ENCODE data around the gene ECE2. TPM values are rescaled to one million over a fixed set of nuclear protein-coding genes. Genes with fewer than 3 reads are reported as not detected.

Gene ECE2
- polyA plus RNA-seq, 2 donors = not detected

- Histone ChIP-seq H3K9me3 (ENCODE audit: control insufficient read depth in 2 of 2, insufficient read depth in 1 of 2, low read depth in 1 of 2, low read length in 1 of 2) (no peaks in the 10 kb centered on the region), H3K27ac (ENCODE audit: low read depth in 2 of 2, low read length in 1 of 2) (no peak overlapping the region), H3K27me3 (ENCODE audit: control insufficient read depth in 1 of 2, insufficient read depth in 2 of 2, low read length in 2 of 2) (no peaks in the 10 kb centered on the region), H3K4me1 (ENCODE audit: control insufficient read depth in 2 of 2, insufficient read depth in 2 of 2, low read length in 1 of 2) (peaks cover 5 to 6% of the 10 kb centered on the region in 2 donors), H3K36me3 (ENCODE audit: control insufficient read depth in 2 of 2, insufficient read depth in 2 of 2, low read length in 1 of 2) (no peaks in the 10 kb centered on the region), H3K4me3 (ENCODE audit: low read depth in 1 of 2, low read length in 2 of 2) (no peak overlapping the region)
- 87 to 88% methylated on average over 3 of the region's 3 CpGs for WGBS, 2 donors
These were observed 20.4 kb upstream of the ECE2 start for GRCh38 chr3:184255291-184256039.

GRCh38 chr3:184257083-184257915, 18.5 kb upstream of the ECE2 start:
- H3K36me3 ChIP-seq (ENCODE audit: control insufficient read depth in 2 of 2, insufficient read depth in 2 of 2, low read length in 1 of 2) = no peaks in the 10 kb centered on the region
- H3K27ac ChIP-seq (ENCODE audit: low read depth in 2 of 2, low read length in 1 of 2) = no peak overlapping the region
- H3K9me3 ChIP-seq (ENCODE audit: control insufficient read depth in 2 of 2, insufficient read depth in 1 of 2, low read depth in 1 of 2, low read length in 1 of 2) = no peaks in the 10 kb centered on the region
- H3K4me1 ChIP-seq (ENCODE audit: control insufficient read depth in 2 of 2, insufficient read depth in 2 of 2, low read length in 1 of 2) = peaks cover 16 to 17% of the 10 kb centered on the region in 2 donors
- H3K4me3 ChIP-seq (ENCODE audit: low read depth in 1 of 2, low read length in 2 of 2) = no peak overlapping the region
- peaks cover 0 to 10% of the 10 kb centered on the region in 2 donors for H3K27me3 ChIP-seq (ENCODE audit: control insufficient read depth in 1 of 2, insufficient read depth in 2 of 2, low read length in 2 of 2)
- WGBS, 2 donors = 94% methylated on average over 23 of the region's 23 CpGs

GRCh38 chr3:184258926-184259325, 16.9 kb upstream of the ECE2 start:
- WGBS, 2 donors = 91% methylated on average over 5 of the region's 5 CpGs

GRCh38 chr3:184259396-184259877, 16.4 kb upstream of the ECE2 start:
- H3K36me3 ChIP-seq (ENCODE audit: control insufficient read depth in 2 of 2, insufficient read depth in 2 of 2, low read length in 1 of 2) = no peaks in the 10 kb centered on the region
- no peaks in the 10 kb centered on the region for H3K9me3 ChIP-seq (ENCODE audit: control insufficient read depth in 2 of 2, insufficient read depth in 1 of 2, low read depth in 1 of 2, low read length in 1 of 2)
- 22 to 24% methylated on average over 14 to 28 of the region's 28 CpGs for WGBS, 2 donors
- peaks cover 0 to 13% of the 10 kb centered on the region in 2 donors for H3K27me3 ChIP-seq (ENCODE audit: control insufficient read depth in 1 of 2, insufficient read depth in 2 of 2, low read length in 2 of 2)
- no peak overlapping the region for H3K27ac ChIP-seq (ENCODE audit: low read depth in 2 of 2, low read length in 1 of 2)
- peaks cover 17 to 21% of the 10 kb centered on the region in 2 donors for H3K4me1 ChIP-seq (ENCODE audit: control insufficient read depth in 2 of 2, insufficient read depth in 2 of 2, low read length in 1 of 2)
- peak overlapping the region in 1 of 2 donors; percentile 30 for H3K4me3 ChIP-seq (ENCODE audit: low read depth in 1 of 2, low read length in 2 of 2)

More at GRCh38 chr3:184258926-184259325, 16.9 kb upstream of the ECE2 start:
- H3K27ac ChIP-seq (ENCODE audit: low read depth in 2 of 2, low read length in 1 of 2) = no peak overlapping the region
- no peaks in the 10 kb centered on the region for H3K36me3 ChIP-seq (ENCODE audit: control insufficient read depth in 2 of 2, insufficient read depth in 2 of 2, low read length in 1 of 2)
- H3K4me3 ChIP-seq (ENCODE audit: low read depth in 1 of 2, low read length in 2 of 2) = no peak overlapping the region
- peaks cover 0 to 13% of the 10 kb centered on the region in 2 donors for H3K27me3 ChIP-seq (ENCODE audit: control insufficient read depth in 1 of 2, insufficient read depth in 2 of 2, low read length in 2 of 2)
- H3K4me1 ChIP-seq (ENCODE audit: control insufficient read depth in 2 of 2, insufficient read depth in 2 of 2, low read length in 1 of 2) = peaks cover 17 to 21% of the 10 kb centered on the region in 2 donors
- no peaks in the 10 kb centered on the region for H3K9me3 ChIP-seq (ENCODE audit: control insufficient read depth in 2 of 2, insufficient read depth in 1 of 2, low read depth in 1 of 2, low read length in 1 of 2)

- peaks cover 0 to 13% of the 10 kb centered on the region in 2 donors for H3K27me3 ChIP-seq (ENCODE audit: control insufficient read depth in 1 of 2, insufficient read depth in 2 of 2, low read length in 2 of 2)
- no peaks in the 10 kb centered on the region for H3K36me3 ChIP-seq (ENCODE audit: control insufficient read depth in 2 of 2, insufficient read depth in 2 of 2, low read length in 1 of 2)
- no peak overlapping the region for H3K27ac ChIP-seq (ENCODE audit: low read depth in 2 of 2, low read length in 1 of 2)
- H3K9me3 ChIP-seq (ENCODE audit: control insufficient read depth in 2 of 2, insufficient read depth in 1 of 2, low read depth in 1 of 2, low read length in 1 of 2) = no peaks in the 10 kb centered on the region
- peaks cover 17 to 21% of the 10 kb centered on the region in 2 donors for H3K4me1 ChIP-seq (ENCODE audit: control insufficient read depth in 2 of 2, insufficient read depth in 2 of 2, low read length in 1 of 2)
- peak overlapping the region in 1 of 2 donors; percentile 30 for H3K4me3 ChIP-seq (ENCODE audit: low read depth in 1 of 2, low read length in 2 of 2)
- WGBS, 2 donors = 1 to 2% methylated on average over 29 to 91 of the region's 91 CpGs
These were observed 15.7 kb upstream of the ECE2 start for GRCh38 chr3:184259878-184260723.

GRCh38 chr3:184260724-184261269, 15.0 kb upstream of the ECE2 start:
- Histone ChIP-seq H3K27ac (ENCODE audit: low read depth in 2 of 2, low read length in 1 of 2) (no peak overlapping the region), H3K9me3 (ENCODE audit: control insufficient read depth in 2 of 2, insufficient read depth in 1 of 2, low read depth in 1 of 2, low read length in 1 of 2) (no peaks in the 10 kb centered on the region), H3K4me1 (ENCODE audit: control insufficient read depth in 2 of 2, insufficient read depth in 2 of 2, low read length in 1 of 2) (peaks cover 17 to 21% of the 10 kb centered on the region in 2 donors), H3K27me3 (ENCODE audit: control insufficient read depth in 1 of 2, insufficient read depth in 2 of 2, low read length in 2 of 2) (peaks cover 0 to 13% of the 10 kb centered on the region in 2 donors), H3K4me3 (ENCODE audit: low read depth in 1 of 2, low read length in 2 of 2) (peak overlapping the region; percentile 22 to 57), H3K36me3 (ENCODE audit: control insufficient read depth in 2 of 2, insufficient read depth in 2 of 2, low read length in 1 of 2) (no peaks in the 10 kb centered on the region)
- 1 to 2% methylated on average over 44 to 49 of the region's 49 CpGs for WGBS, 2 donors

GRCh38 chr3:184261270-184261853, 14.5 kb upstream of the ECE2 start, which contains the start of gene CAMK2N2:
TSS of gene CAMK2N2 (minus strand) at chr3:184261553. CDS start at chr3:184261285, 268 bp downstream.
- no peak within 1 kb of the TSS for H3K27ac ChIP-seq (ENCODE audit: low read depth in 2 of 2, low read length in 1 of 2)
- peak within 1 kb of the TSS; percentile 24 to 57 for H3K4me3 ChIP-seq (ENCODE audit: low read depth in 1 of 2, low read length in 2 of 2)
- peaks cover 0 to 13% of the 10 kb centered on the region in 2 donors for H3K27me3 ChIP-seq (ENCODE audit: control insufficient read depth in 1 of 2, insufficient read depth in 2 of 2, low read length in 2 of 2)
- WGBS, 2 donors = 0 to 1% methylated on average over 23 to 67 of the region's 67 CpGs
- H3K4me1 ChIP-seq (ENCODE audit: control insufficient read depth in 2 of 2, insufficient read depth in 2 of 2, low read length in 1 of 2) = peaks cover 17 to 21% of the 10 kb centered on the region in 2 donors
- H3K9me3 ChIP-seq (ENCODE audit: control insufficient read depth in 2 of 2, insufficient read depth in 1 of 2, low read depth in 1 of 2, low read length in 1 of 2) = no peaks in the 10 kb centered on the region
- no peaks in the 10 kb centered on the region for H3K36me3 ChIP-seq (ENCODE audit: control insufficient read depth in 2 of 2, insufficient read depth in 2 of 2, low read length in 1 of 2)

- WGBS, 2 donors = 1 to 2% methylated on average over 53 to 66 of the region's 66 CpGs
- H3K36me3 ChIP-seq (ENCODE audit: control insufficient read depth in 2 of 2, insufficient read depth in 2 of 2, low read length in 1 of 2) = no peaks in the 10 kb centered on the region
These were observed 13.7 kb upstream of the ECE2 start for GRCh38 chr3:184261854-184262763.

More at GRCh38 chr3:184261854-184262763, 13.7 kb upstream of the ECE2 start:
- Histone ChIP-seq H3K27me3 (ENCODE audit: control insufficient read depth in 1 of 2, insufficient read depth in 2 of 2, low read length in 2 of 2) (peaks cover 0 to 13% of the 10 kb centered on the region in 2 donors), H3K9me3 (ENCODE audit: control insufficient read depth in 2 of 2, insufficient read depth in 1 of 2, low read depth in 1 of 2, low read length in 1 of 2) (no peaks in the 10 kb centered on the region), H3K4me3 (ENCODE audit: low read depth in 1 of 2, low read length in 2 of 2) (peak overlapping the region; percentile 24 to 57), H3K27ac (ENCODE audit: low read depth in 2 of 2, low read length in 1 of 2) (no peak overlapping the region), H3K4me1 (ENCODE audit: control insufficient read depth in 2 of 2, insufficient read depth in 2 of 2, low read length in 1 of 2) (peaks cover 17 to 21% of the 10 kb centered on the region in 2 donors)
